ENCODE data around the gene LIN28B. TPM values are rescaled to one million over a fixed set of nuclear protein-coding genes. Genes with fewer than 3 reads are reported as not detected.

LIN28B gene
- total and polyA plus RNA-seq, 2 experiments from 2014 or later, result 35.3 to 96.4 TPM

DNA sequence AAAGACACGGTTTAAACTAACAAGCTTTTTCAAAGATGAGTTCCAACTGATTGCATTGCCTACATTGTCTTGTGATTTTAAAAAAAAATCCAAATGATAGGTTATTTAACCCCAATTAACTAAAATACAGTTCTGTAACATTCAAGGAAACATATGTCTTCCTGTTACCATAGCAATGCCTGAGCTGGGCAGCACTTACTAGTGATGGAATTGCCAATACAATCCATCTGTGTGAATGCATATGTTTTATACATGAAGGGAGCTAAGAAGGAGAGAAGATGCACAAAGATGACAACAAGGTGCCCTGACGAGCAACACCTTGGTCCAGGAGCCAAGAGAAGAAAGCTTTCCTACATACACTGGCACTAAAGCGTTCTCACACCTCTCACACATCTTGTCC, 154.2 kb downstream of the LIN28B start:
- H4K20me1 ChIP-seq (replicated peaks; ENCODE audit: insufficient read depth), result no peaks in the 10 kb centered on the region
- H3K27ac Mint-ChIP-seq, result no peak overlapping the region
- no peaks in the 10 kb centered on the region for H3K9me2 ChIP-seq (ENCODE audit: insufficient read depth)
- H3K4me1 ChIP-seq (ENCODE audit: insufficient read depth), result no peaks in the 10 kb centered on the region
- no peaks in the 10 kb centered on the region for H3K36me3 ChIP-seq (ENCODE audit: insufficient read depth)
- no peaks in the 10 kb centered on the region for H3K36me3 Mint-ChIP-seq (ENCODE audit: low read depth)
- no peak overlapping the region for H3K27ac ChIP-seq (ENCODE audit: low read depth)
- no peak overlapping the region for H3K4me3 ChIP-seq
- peaks cover 1% of the 10 kb centered on the region for H3K27me3 Mint-ChIP-seq (ENCODE audit: insufficient read depth, low read depth, poor library complexity)
- peaks cover 3% of the 10 kb centered on the region for H3K4me1 Mint-ChIP-seq
- no peak for DNase-seq (ENCODE audit: low spot score)
- no peaks in the 10 kb centered on the region for H3K9me3 Mint-ChIP-seq
- TF ChIP-seq CREB1 (CRISPR knock-in tag; IDR thresholded peaks at IDR 0.05; ENCODE audit: low read depth), result no peak
- TF ChIP-seq NANOG (IDR thresholded peaks at IDR 0.05; ENCODE audit: borderline replicate concordance), result no peak
- TF ChIP-seq, protein P1, sequence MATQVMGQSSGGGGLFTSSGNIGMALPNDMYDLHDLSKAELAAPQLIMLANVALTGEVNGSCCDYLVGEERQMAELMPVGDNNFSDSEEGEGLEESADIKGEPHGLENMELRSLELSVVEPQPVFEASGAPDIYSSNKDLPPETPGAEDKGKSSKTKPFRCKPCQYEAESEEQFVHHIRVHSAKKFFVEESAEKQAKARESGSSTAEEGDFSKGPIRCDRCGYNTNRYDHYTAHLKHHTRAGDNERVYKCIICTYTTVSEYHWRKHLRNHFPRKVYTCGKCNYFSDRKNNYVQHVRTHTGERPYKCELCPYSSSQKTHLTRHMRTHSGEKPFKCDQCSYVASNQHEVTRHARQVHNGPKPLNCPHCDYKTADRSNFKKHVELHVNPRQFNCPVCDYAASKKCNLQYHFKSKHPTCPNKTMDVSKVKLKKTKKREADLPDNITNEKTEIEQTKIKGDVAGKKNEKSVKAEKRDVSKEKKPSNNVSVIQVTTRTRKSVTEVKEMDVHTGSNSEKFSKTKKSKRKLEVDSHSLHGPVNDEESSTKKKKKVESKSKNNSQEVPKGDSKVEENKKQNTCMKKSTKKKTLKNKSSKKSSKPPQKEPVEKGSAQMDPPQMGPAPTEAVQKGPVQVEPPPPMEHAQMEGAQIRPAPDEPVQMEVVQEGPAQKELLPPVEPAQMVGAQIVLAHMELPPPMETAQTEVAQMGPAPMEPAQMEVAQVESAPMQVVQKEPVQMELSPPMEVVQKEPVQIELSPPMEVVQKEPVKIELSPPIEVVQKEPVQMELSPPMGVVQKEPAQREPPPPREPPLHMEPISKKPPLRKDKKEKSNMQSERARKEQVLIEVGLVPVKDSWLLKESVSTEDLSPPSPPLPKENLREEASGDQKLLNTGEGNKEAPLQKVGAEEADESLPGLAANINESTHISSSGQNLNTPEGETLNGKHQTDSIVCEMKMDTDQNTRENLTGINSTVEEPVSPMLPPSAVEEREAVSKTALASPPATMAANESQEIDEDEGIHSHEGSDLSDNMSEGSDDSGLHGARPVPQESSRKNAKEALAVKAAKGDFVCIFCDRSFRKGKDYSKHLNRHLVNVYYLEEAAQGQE (IDR thresholded peaks at IDR 0.05; ENCODE audit: unreplicated experiment), result no peak
- TF ChIP-seq ZNF114 (CRISPR knock-in tag; IDR thresholded peaks at IDR 0.05), result no peak
- no peak for TF ChIP-seq STAT1 (IDR thresholded peaks at IDR 0.05; ENCODE audit: unreplicated experiment)
- no peak for TF ChIP-seq POLR2AphosphoS5 (IDR thresholded peaks at IDR 0.05; ENCODE audit: low read depth)
- no peak for TF ChIP-seq JUNB (IDR thresholded peaks at IDR 0.05; ENCODE audit: unreplicated experiment)
- no peak for TF ChIP-seq EZH2phosphoT487 (IDR thresholded peaks at IDR 0.05; ENCODE audit: unreplicated experiment)
- TF ChIP-seq, protein P2, sequence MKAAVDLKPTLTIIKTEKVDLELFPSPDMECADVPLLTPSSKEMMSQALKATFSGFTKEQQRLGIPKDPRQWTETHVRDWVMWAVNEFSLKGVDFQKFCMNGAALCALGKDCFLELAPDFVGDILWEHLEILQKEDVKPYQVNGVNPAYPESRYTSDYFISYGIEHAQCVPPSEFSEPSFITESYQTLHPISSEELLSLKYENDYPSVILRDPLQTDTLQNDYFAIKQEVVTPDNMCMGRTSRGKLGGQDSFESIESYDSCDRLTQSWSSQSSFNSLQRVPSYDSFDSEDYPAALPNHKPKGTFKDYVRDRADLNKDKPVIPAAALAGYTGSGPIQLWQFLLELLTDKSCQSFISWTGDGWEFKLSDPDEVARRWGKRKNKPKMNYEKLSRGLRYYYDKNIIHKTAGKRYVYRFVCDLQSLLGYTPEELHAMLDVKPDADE (IDR thresholded peaks at IDR 0.05), result no peak
- TF ChIP-seq, protein P3, sequence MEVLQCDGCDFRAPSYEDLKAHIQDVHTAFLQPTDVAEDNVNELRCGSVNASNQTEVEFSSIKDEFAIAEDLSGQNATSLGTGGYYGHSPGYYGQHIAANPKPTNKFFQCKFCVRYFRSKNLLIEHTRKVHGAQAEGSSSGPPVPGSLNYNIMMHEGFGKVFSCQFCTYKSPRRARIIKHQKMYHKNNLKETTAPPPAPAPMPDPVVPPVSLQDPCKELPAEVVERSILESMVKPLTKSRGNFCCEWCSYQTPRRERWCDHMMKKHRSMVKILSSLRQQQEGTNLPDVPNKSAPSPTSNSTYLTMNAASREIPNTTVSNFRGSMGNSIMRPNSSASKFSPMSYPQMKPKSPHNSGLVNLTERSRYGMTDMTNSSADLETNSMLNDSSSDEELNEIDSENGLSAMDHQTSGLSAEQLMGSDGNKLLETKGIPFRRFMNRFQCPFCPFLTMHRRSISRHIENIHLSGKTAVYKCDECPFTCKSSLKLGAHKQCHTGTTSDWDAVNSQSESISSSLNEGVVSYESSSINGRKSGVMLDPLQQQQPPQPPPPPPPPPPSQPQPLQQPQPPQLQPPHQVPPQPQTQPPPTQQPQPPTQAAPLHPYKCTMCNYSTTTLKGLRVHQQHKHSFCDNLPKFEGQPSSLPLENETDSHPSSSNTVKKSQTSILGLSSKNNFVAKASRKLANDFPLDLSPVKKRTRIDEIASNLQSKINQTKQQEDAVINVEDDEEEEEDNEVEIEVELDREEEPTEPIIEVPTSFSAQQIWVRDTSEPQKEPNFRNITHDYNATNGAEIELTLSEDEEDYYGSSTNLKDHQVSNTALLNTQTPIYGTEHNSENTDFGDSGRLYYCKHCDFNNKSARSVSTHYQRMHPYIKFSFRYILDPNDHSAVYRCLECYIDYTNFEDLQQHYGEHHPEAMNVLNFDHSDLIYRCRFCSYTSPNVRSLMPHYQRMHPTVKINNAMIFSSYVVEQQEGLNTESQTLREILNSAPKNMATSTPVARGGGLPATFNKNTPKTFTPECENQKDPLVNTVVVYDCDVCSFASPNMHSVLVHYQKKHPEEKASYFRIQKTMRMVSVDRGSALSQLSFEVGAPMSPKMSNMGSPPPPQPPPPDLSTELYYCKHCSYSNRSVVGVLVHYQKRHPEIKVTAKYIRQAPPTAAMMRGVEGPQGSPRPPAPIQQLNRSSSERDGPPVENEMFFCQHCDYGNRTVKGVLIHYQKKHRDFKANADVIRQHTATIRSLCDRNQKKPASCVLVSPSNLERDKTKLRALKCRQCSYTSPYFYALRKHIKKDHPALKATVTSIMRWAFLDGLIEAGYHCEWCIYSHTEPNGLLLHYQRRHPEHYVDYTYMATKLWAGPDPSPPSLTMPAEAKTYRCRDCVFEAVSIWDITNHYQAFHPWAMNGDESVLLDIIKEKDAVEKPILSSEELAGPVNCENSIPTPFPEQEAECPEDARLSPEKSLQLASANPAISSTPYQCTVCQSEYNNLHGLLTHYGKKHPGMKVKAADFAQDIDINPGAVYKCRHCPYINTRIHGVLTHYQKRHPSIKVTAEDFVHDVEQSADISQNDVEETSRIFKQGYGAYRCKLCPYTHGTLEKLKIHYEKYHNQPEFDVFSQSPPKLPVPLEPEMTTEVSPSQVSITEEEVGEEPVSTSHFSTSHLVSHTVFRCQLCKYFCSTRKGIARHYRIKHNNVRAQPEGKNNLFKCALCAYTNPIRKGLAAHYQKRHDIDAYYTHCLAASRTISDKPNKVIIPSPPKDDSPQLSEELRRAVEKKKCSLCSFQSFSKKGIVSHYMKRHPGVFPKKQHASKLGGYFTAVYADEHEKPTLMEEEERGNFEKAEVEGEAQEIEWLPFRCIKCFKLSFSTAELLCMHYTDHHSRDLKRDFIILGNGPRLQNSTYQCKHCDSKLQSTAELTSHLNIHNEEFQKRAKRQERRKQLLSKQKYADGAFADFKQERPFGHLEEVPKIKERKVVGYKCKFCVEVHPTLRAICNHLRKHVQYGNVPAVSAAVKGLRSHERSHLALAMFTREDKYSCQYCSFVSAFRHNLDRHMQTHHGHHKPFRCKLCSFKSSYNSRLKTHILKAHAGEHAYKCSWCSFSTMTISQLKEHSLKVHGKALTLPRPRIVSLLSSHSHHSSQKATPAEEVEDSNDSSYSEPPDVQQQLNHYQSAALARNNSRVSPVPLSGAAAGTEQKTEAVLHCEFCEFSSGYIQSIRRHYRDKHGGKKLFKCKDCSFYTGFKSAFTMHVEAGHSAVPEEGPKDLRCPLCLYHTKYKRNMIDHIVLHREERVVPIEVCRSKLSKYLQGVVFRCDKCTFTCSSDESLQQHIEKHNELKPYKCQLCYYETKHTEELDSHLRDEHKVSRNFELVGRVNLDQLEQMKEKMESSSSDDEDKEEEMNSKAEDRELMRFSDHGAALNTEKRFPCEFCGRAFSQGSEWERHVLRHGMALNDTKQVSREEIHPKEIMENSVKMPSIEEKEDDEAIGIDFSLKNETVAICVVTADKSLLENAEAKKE (CRISPR knock-in tag; IDR thresholded peaks at IDR 0.05), result no peak
- TF ChIP-seq ZNF331 (CRISPR knock-in tag; IDR thresholded peaks at IDR 0.05; ENCODE audit: low read depth), result no peak
- TF ChIP-seq EZH2 (IDR thresholded peaks at IDR 0.05; ENCODE audit: low read depth, unreplicated experiment), result no peak
- TF ChIP-seq, protein P4, sequence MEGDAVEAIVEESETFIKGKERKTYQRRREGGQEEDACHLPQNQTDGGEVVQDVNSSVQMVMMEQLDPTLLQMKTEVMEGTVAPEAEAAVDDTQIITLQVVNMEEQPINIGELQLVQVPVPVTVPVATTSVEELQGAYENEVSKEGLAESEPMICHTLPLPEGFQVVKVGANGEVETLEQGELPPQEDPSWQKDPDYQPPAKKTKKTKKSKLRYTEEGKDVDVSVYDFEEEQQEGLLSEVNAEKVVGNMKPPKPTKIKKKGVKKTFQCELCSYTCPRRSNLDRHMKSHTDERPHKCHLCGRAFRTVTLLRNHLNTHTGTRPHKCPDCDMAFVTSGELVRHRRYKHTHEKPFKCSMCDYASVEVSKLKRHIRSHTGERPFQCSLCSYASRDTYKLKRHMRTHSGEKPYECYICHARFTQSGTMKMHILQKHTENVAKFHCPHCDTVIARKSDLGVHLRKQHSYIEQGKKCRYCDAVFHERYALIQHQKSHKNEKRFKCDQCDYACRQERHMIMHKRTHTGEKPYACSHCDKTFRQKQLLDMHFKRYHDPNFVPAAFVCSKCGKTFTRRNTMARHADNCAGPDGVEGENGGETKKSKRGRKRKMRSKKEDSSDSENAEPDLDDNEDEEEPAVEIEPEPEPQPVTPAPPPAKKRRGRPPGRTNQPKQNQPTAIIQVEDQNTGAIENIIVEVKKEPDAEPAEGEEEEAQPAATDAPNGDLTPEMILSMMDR (conservative IDR thresholded peaks at IDR 0.05; ENCODE audit: low read depth in 2 of 2), result no peak
- no peak overlapping the region for H3K4me3 Mint-ChIP-seq
- no peaks in the 10 kb centered on the region for H3F3A ChIP-seq (replicated peaks; ENCODE audit: low read depth)
- ATAC-seq, result no peak
- no peaks in the 10 kb centered on the region for H3K79me2 ChIP-seq (replicated peaks; ENCODE audit: insufficient read depth)
- H3K4me2 ChIP-seq, result no peak overlapping the region
- H3K27me3 ChIP-seq (ENCODE audit: insufficient read depth), result no peaks in the 10 kb centered on the region
- no peak overlapping the region for H2AFZ ChIP-seq
